UCSD-AML1 (cell line): Measurements from ENCODE around the gene FPR2.
"Not testable (repeated sequence)": the region's sequence is repeated elsewhere in the genome, so short reads cannot be mapped to it uniquely, and the experiment has no call there.

Experiments used
- DNase-seq: peaks from one replicate; lab custom pipeline; 2025; ENCODE audit not compliant: unreplicated experiment; lab: John Stamatoyannopoulos, UW

The FPR2 gene, protein sequence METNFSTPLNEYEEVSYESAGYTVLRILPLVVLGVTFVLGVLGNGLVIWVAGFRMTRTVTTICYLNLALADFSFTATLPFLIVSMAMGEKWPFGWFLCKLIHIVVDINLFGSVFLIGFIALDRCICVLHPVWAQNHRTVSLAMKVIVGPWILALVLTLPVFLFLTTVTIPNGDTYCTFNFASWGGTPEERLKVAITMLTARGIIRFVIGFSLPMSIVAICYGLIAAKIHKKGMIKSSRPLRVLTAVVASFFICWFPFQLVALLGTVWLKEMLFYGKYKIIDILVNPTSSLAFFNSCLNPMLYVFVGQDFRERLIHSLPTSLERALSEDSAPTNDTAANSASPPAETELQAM

DNA sequence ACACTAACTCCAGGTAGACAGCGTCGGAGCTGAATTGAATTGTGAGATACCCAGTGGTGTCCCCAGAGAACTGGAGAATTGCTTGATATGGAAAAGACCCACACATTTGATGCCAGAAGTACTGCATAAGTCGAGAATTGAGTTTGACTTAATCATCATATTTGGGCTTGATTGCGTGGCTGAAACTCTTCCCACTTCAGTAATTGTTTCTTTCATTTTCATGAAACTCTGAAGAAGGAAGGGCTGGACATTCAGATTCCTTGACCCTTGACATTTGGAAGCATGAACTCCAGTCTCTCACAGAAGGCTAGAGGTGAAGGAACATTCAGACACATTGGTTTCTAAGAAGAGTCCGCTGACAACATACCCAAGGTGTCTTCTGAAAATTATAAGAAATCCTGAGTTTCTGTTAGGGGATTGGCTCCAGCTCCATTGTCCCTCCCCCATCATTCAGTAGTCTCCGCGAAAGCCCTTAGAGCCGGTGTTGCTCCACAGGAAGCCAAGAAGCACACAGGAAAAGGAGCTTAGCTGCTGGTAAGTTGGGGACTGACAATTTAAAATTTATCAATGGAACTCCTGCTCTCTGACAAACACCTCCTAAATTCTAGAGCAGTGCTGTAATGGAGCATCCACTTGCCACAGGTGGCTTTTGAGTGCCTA lies at the start of gene FPR2:
Gene FPR2, plus strand, starts transcription at position 484 of the 660 bp plus-strand sequence. CDS start 7,479 bp downstream, outside the sequence.
- DNase-seq = peak; percentile 29

DNA sequence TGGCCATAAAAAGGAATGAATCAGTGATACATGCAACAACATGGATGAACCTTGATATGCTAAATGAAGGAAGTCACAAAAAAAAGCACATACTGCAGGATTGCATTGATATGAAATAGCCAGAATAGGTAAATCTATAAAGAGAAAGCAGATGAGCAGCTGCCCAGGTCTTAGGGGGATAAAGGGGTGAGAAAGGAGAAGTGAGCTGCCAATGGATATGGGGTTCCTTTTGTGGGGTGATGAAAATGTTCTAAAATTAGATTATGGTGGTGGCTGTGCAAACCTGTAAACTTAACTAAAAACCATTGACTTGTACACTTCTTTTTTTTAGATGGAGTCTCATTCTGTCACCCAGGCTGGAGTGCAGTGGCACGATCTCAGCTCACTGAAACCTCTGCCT lies 49.3 kb upstream of the FPR2 start:
- no peak for DNase-seq

DNA sequence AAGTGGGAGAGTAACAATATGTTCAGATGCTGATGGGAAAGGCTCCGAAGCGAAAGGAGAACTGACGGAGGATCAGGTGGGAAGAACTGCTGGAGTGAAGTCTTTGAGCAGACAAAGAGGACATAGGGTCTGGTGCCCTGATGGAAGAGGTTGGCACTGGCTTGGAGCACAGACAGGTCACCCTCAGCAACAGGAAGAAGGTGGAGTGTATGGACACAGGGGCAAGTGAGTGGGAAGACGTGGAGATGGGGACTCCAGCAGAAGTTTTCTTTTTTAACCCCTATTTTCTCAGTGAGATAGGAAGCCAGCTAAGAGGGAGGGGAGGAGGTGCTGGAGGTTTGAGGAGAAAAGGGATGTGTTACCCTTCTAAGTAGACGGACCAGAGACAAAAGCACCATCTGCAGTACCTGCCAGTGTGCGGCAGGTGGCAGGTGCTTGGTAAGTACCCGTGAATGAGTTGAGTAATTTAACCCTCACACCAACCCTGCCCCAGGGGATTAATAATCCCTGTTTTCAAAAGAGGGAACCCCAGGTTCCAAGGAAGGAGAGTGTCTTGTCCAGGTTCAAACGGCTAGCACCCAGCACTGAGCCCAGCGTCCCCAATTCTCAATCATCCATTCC lies 48.4 kb upstream of the FPR2 start:
- DNase-seq = peak; percentile 59

DNA sequence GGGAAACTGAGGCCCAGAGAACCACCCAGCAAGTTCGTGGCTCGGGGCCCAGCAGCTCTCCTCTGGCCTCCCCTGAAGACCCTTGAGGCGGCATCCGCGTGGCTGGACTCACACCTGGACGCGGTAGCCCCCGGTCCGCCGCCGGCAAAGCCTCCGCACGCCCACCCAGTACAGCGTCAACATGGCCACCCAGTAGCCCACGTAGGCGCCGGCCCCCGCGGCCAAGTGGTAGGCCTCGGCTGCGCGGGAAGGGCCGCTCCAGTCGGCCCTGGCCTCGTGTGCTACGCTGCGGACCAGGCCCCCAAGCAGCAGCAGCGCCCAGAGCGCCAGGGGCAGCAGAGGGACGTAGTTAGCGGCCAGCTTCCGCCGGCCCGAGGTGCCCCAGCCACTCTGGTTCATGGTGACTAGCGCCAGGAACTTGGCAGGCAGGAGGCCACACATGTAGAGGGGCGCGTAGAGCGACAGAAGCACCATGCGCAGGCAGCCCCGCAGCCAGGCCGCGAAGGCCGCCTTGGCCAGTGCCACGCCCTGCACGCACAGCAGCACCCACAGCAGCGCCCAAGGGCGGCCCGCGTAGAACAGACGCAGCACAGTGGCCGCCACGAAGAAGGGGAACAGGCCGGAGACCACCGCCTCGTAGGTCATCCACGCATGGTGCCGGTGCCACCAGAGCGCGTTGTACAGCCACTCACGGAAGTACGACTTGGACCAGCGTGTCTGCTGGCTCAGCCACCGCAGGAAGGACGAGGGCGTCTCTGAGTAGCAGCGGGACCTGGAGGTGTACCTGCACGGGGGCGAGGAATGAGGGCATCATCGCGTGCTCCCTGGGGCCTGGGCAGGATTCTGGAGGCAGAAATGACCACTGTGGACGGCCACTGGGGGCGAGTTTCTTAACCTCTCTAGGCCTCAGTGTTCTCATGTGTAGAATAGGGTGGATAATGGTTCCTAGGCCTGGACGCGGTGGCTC lies 47.4 kb upstream of the FPR2 start:
- DNase-seq = no peak

DNA sequence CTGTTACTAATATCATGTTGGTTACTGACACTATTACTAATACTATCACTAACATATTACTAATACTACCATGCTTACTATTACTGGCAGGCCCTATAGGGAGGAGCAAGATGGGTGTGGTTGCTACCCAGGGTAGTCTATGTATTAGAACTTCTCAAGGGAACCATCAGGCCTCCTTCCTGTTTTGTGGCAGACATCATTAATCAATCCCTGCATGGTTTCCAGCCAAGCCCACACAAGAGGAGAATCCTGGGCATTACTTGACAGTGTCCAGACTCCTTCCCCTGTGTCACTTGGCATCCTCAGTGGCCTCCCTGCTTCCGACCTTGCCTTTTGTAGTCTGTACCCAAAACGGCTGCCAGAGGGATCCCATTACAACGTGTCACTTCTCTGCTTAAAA lies 46.1 kb upstream of the FPR2 start:
- no peak for DNase-seq

DNA sequence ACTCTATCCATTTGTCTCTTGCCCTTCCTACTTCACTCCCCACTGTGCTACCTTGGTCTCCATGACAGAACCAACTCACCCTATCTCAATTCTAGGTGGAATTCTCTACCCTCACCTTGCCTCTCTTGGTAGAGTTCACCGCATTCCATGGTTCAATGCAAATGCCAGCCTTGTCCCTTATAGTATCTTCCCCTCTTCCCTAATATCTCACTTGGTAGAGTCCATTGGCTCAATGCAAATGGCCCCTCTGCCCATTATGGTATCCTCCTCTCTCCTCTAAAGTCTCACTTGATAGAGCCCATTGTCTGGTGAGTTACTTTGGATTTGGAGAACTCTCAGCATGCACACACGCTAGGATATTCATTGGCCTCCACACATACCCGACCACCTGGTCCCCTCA lies 45.1 kb upstream of the FPR2 start:
- no peak for DNase-seq

DNA sequence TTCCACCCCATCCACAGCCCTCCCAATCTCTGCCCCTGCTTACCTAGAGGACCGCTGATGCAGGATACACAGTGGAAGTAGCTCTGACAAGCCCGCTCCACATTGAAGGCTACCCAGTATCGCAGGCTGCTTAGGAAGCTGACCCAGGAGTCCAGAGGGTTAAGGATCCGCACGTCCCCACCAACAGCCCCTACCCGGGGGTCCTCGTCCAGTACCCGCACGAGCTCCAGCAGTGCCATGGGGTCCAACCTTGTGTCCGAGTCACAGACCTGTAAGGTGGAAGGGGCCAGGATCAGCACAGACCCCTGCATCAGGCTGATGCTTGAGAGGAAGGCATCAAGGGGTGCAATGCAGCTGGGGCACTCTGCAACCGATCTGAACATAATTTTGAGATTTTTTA lies 44.1 kb upstream of the FPR2 start:
- DNase-seq = no peak

DNA sequence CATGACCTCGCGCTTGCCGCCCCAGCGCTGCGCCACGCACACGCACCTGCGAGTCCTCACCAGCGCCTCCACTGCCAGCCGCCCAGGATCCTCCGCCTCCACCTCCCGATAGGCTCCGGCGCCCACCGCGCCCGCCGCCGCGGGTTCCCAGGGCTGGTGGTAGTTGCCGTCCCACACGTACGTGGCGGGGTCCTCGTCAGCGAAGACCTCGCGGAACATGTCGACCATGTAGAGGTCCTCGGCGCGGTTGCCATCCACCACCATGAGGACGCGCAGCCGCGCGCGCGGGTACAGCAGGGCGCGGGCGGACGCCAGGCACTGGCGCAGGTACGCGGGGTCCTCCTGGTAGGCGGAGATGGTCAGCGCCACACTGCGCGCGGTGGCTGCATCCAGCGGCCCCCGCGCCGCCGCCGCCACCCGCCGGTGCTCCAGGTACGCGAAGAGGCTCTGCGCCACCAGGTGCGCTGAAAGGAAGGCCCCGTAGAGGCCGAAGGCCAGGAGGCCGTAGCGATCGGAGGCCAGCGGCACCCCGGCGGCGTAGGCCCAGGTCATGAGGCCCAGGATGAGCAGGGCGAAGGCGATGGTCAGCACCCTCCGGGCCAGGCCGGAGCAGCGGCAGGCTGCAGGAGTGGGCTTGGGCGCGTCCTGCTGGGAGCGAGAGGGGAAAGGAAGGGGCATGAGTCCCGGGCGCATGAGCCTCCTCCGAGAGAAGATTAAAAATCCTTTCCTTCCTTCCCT lies 41.6 kb upstream of the FPR2 start:
- DNase-seq = no peak

DNA sequence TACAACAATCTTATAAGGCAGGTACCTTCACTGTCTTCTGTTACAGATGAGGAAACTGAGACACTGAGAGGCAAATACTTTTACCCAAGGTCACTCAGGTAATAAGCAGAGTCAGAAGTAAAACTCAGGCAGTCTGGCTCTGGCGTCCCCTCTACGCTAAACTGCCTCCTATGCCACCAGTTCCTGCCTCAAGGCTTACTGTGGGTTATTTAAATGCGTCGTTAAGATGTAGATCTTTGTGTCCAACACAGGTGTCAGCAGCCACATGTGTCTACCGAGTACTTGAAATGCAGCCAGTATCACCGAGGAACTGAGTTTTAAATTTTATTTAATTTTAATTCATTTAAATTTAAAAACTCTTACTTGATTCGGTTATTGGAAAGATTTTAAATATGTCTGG lies 39.1 kb upstream of the FPR2 start:
- DNase-seq = no peak

DNA sequence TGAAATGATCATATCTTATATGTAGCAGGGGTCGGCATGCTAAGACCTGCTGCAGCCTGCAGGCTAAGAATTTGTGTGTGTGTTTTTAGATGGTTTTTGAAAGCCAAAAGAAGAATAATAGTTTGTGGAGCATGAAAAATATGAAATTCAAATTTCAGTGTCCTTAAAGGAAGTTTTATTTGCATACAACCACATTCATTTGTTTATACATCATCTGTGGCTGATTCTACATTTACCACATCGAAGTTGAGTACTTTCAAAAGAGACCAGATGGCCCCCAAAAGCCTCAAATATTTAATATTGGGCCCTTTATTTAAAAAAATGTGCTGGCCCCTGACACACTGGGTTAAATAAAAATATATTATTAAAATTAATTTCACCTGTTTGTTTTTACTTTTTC lies 38.5 kb upstream of the FPR2 start:
- no peak for DNase-seq

DNA sequence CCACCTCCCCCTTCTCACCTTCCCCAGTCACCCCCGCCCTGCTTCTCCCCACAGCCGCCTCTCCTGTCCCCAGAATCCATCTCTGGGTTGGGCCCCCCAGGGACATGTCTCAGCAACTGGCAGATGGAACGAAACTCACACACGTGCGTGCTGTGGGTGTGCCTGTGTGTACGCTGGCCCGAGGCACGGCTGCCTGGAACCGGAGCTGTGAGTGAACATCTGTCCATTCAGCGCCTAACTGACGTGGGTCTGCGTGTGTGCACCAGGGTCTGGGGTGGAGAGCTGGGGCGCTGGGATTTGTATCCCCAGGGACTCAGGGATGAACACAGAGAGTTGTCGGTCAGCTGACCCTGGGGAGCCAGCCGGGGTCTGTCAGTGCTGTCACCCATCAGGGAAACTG lies 36.4 kb upstream of the FPR2 start:
- no peak for DNase-seq

DNA sequence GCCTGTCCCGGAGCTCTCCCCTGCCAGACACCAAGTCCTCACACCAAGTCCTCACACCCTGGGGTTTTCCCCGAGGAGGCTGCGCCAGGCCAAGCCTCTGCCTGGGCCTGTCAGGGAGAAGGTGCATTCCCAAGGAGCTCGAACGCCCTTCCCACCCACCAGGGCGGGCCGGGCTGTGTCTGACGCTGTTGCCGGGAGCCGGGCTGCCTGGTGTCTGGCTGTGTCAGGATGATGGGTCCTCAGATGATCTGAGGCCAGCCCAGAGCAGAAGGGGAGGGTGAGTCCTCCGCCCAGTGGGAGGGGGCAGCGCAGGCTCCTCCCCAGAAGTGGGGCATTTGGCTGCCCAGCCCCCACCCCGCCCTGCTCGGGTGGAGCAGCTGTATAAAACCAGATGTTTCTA lies 34.9 kb upstream of the FPR2 start:
- DNase-seq = no peak

DNA sequence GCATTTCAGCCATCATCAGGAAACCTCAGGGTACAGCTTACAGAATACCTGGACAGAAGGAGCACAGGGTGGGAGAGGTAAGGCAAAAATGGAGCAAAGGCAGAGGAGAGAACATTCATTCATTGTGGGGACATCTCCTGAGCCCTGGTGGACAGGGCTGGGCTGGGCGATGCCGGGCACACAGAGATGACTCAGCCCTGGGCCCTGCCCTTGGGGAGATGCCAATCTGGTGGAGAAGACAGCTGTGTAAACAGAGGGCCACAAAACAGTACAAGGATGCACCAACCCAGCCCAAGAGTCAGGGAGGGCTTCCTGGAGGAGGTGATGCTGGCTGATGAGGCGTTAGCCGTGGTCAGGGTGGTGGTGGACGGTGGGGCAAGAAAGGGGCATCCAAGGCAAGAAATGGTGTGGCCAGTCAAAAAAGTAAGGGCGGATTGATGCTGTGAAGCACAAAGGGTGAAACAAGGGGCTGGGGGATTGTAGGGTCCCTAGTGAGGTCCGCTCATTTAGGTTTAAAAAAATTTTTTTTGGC lies 33.6 kb upstream of the FPR2 start:
- no peak for DNase-seq

DNA sequence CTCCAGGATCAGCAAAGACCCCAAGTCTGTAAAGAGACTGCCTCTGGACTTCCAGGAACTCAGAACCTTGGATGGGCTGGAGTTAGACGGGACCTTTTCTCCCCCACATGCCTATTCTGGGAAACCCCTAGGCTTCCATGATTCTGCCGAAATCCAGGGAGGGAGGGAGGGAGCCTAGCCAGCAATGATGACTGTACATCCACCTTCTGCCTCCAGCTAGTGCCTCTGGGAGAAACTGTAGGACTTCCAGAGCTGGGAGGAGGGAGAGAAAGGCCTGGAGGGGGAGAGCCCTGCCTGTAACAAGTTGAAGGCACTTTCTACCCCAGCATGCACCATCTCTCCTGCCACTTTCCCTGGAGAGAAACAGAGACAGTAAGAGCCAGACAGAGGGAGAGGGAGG lies 31.2 kb upstream of the FPR2 start:
- no peak for DNase-seq

DNA sequence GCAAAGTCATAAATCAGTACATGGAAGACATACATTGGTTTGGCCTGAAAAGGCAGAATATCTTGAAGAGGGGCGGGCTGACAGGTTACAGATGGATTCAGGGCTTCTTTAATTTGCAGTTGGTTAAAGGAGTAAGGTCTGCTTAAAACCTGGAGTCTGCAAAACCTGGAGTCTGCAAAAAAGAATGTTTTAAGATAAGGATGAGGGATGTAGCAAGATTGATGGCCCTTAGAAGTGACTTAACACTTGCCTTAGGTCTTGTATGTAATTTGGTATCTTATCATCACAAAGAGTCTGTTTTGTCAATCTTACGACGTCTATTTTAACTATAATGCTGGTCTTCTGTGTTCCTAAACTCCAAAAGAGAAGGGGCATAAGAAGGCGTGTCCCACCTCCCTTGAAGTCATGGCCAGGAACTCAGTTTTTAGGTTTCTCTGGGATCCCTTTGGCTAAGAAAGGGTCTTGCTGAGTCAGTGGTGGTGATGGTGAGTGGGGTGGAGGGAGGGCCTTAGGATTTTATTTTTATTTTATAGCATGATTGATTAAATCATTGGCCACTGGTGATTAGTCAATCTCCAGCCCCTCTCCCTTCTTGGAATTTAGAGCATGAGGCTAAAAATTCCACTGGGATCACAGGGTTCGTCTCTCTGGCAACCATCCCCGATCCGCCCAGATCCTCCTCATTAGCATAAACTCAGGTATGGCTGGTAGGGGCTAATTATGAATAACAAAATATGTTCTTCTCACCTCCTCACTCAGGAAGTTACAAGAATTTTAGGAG lies 27.0 kb upstream of the FPR2 start:
- DNase-seq = no peak

DNA sequence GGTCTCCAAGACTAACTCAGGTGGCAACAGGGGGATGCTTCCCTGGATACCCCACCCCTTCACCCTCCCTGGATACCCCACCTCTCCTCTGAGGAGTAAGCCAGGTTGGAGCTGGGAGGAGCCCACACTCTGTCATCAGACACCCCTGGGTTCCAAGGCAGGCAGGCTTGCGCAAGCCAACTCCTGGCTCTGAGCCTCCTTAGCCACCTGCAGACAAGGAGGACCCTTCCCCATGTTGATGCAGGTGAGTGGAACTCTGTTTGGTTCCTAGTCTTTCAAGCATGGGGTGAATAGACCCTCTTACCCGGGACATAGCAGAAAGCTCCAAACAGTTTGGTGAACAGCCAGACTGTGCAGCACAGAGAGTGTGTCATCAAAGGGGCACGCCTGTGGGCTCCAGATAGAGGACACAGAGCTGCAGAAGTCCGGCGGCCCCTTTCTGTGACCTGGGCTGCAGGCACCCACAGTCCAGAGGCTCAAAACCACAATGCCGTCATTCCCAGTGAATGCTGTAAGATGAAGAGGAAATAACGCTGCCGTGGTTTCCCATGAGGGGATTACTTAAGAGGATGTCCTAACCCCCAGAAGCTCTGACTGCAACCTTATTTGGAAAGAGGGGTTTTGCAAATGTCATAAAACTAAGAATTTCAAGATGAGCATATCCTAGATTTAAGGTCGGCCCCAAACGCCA lies 25.1 kb upstream of the FPR2 start:
- DNase-seq = peak; percentile 54

DNA sequence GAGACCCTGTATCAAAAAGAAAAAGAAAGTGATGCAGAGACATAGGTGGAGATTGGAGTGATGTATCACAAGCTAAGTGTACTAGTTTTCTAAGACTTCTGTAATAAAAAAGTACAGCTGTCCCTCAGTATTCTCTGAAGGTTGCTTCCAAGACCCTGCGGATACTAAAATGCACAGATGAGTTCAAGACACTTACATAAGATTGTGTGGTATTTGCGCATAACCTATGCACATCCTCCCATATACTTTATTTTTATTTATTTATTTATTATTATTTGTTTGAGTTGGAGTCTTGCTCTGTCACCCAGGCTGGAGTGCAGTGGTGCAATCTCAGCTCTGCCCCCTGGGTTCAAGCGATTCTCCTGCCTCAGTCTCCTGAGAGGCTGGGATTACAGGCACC lies 23.6 kb upstream of the FPR2 start:
- no peak for DNase-seq

DNA sequence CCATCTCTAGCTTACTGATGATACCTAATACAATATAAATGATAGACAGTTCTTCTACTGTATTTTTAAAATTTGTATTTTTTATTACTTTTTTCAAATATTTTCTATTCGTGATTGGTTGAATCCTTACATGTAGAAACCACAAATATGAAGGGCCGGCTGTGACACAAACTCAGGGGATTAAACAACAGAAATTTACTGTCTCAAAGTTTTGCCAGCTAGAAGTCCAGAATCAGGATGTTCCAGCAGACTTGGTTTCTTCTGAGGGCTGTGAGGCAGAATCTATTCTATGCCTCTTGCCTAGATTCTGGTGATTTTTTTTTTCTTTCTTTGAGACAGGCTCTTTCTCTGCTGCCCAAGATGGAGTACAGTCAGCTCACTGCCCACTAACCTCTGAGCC lies 23.1 kb upstream of the FPR2 start:
- no peak for DNase-seq

DNA sequence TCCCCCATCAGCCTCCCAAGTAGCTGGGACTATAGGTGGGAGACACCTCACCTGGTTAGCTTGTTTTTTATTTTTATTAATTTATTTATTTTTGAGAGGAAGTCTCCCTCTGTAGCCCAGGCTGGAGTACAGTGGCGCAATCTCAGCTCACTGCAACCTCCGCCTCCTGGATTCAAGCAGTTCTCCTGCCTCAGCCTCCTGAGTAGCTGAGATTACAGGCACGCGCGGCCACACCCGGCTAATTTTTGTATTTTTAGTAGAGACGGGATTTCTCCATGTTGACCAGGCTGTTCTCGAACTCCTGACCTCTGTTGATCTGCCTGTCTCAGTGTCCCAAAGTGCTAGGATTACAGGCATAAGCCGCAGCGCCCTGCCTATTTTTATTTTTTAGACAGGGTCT lies 22.5 kb upstream of the FPR2 start:
- DNase-seq = not testable (repeated sequence)
